Measurements from ENCODE around the gene RNASE13.

The RNASE13 gene, protein sequence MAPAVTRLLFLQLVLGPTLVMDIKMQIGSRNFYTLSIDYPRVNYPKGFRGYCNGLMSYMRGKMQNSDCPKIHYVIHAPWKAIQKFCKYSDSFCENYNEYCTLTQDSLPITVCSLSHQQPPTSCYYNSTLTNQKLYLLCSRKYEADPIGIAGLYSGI

DNA sequence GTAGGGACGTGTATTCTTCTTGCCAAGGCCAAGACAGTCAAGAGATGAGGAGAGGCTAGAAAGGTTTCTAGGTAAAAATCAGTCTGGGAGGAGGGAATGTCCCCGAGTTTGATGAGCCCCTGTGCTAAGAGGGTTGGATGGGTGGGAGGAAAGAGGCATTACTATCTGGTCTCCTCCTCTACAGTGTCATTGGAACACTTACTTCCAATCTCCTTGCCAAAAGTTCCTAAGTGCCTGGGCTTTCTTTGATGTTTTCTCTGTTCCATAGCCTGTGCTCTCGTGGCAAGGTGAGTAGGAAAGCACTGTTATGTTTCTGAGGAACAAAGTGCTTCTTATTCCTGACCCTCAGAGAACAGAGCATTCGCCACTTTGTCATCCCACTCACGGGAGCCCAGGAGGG is at the start of gene RNASE13:
RNASE13 (minus strand) TSS at position 101 of the 400 bp plus-strand sequence. CDS start 519 bp downstream, outside the sequence.
- in situ Hi-C loops (cut with MboI; ENCODE audit: low sequenced_read_pairs) = no loop called here

- in situ Hi-C loops (cut with MboI; ENCODE audit: low sequenced_read_pairs) = no loop called here
These were observed 49.8 kb upstream of the RNASE13 start for GRCh38 chr14:21084396-21084795.

DNA sequence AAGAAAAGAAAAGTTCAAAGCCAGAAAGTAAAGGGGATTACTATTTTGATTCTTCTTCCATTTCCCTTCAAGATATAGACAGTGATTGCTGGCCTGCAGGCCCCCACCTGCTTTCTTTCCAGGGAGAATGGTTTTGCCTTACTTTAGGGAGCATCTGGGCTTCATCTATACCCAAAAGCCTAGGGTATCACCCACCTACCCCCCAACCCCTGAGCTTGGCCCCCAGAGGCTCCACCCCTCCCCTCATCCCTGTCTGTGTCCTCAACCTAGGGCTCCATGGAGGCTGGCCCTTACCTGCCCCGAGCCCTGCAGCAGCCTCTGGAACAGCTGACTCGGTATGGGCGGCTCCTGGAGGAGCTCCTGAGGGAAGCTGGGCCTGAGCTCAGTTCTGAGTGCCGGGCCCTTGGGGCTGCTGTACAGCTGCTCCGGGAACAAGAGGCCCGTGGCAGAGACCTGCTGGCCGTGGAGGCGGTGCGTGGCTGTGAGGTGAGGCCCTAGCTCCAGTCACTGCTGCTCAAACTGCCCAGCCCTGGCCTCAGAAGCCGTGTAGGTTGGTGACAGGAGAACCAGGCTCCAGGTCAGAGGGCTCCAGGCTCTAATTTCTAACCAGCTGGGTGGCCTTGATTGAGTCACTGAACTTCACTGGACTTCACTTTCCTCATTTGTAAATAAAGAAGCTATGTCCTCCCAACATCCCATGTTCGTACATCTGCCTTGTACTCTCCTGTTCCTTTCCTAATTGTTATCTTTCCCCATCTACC is 49.1 kb upstream of the RNASE13 start:
- in situ Hi-C loops (cut with MboI; ENCODE audit: low sequenced_read_pairs) = no loop called here

- in situ Hi-C loops (cut with MboI; ENCODE audit: low sequenced_read_pairs) = no loop called here
These were observed 47.0 kb upstream of the RNASE13 start for GRCh38 chr14:21081521-21082142.

DNA sequence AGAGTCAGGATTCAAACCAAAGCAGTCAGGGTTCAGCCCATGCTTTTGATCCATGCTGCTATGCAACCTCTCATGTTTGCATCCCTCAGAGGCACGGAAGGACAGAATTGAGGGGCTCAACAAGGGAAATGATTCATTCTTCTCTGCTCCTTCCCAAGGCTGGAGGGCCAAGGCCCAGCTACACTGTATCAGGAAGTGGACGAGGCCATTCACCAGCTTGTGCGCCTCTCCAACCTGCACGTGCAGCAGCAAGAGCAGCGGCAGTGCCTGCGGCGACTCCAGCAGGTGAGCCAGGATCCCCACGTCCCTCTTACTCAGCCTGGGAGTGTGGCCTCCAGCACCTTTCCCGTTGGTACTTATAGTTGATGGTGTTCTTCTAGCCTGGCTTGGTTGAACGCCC is 44.1 kb upstream of the RNASE13 start:
- in situ Hi-C loops (cut with MboI; ENCODE audit: low sequenced_read_pairs) = no loop called here

DNA sequence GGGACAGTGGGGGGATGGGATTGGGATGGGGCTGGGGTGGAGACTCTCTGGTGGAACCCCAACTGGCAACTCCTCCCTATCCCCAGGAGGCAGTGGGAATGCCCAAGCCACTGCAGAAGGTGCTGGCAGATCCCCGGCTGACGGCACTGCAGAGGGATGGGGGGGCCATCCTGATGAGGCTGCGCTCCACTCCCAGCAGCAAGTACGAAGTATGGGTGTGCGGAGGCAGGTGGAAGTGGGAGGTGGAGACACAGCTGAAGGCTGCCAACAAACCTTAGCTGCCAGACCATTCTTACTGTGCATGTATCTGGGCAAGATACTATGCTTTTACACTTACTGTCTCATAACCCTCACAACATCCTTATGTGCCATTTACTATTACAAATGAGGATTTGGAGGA is 43.7 kb upstream of the RNASE13 start:
- in situ Hi-C loops (cut with MboI; ENCODE audit: low sequenced_read_pairs) = no loop called here

GRCh38 chr14:21077672-21078071 is 43.1 kb upstream of the RNASE13 start:
- in situ Hi-C loops (cut with MboI; ENCODE audit: low sequenced_read_pairs) = no loop called here

DNA sequence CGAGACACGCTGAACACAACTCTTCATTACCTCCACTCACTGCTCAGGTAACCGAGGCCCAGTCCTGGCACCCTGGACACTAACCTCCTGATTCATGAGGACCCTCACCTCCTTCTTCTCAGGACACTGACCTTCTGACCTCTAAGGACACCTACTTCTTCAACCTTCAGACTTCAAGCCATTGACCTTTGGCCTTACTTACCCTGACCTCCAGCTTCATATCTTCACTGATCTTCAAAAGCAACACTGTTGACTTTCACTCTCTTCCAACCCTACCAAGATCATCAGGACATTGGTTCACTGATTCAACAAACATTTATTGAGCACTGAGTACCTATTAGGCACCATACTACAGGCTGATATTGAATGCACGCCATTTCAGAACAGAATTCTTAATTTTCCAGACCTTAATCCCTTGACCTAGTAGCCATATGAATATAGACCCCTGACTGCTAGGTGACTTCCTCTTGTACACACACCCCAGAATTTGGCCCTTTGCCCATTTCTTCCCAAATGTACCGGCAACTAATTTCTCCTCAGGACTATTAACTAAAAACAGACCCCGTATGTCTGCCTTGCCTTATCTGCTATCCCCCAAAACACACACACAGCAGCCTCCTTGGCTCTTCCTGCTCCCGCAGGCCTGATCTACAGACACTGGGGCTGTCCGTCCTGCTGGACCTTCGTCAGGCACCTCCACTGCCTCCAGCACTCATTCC is 41.3 kb upstream of the RNASE13 start:
- in situ Hi-C loops (cut with MboI; ENCODE audit: low sequenced_read_pairs) = no loop called here

GRCh38 chr14:21074398-21075272 is 40.0 kb upstream of the RNASE13 start:
- in situ Hi-C loops (cut with MboI; ENCODE audit: low sequenced_read_pairs) = no loop called here

GRCh38 chr14:21073921-21074320 is 39.3 kb upstream of the RNASE13 start:
- in situ Hi-C loops (cut with MboI; ENCODE audit: low sequenced_read_pairs) = no loop called here

GRCh38 chr14:21072781-21073339 is 38.3 kb upstream of the RNASE13 start:
- in situ Hi-C loops (cut with MboI; ENCODE audit: low sequenced_read_pairs) = no loop called here

- in situ Hi-C loops (cut with MboI; ENCODE audit: low sequenced_read_pairs) = no loop called here
These were observed 37.4 kb upstream of the RNASE13 start for GRCh38 chr14:21072031-21072473.

GRCh38 chr14:21071225-21072030 is 36.8 kb upstream of the RNASE13 start:
- in situ Hi-C loops (cut with MboI; ENCODE audit: low sequenced_read_pairs) = no loop called here

DNA sequence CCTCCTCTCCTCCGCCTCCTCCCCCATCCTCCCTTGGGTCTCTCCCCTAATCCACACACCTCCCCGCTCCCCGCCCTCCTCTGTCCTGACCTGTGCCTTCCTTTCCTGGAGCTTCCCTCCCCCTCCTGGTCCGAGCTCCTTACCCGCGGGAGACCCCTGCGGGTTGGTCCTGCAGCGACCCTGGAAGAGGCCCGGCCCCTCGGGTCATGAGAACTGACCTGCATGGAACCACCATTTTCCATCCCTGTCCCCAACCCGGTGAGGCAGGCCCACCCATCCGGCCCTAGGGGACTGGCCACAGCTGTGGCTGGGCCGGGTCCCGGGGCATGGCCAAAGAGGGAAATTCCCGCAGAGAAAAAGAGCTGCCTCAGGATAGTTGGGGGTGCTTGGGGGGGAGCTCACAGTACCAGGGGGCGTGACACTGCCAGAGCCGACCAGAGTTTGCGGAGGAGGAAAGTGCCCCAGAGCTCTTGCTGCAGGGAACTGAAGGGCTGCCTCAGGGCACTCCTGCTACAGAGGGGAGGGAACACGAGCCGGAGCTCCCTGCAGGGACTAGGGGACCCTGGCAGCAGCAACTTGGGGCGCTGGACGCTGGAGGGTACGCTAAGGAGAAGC is 36.1 kb upstream of the RNASE13 start:
- in situ Hi-C loops (cut with MboI; ENCODE audit: low sequenced_read_pairs) = no loop called here

- in situ Hi-C loops (cut with MboI; ENCODE audit: low sequenced_read_pairs) = no loop called here
These were observed 35.5 kb upstream of the RNASE13 start, which contains the start of gene ARHGEF40 for GRCh38 chr14:21070083-21070609. TSS of gene ARHGEF40 (plus strand) at chr14:21070304. CDS start at chr14:21070397, 93 bp downstream.

- in situ Hi-C loops (cut with MboI; ENCODE audit: low sequenced_read_pairs) = no loop called here
These were observed 34.9 kb upstream of the RNASE13 start for GRCh38 chr14:21069388-21070082.

GRCh38 chr14:21068521-21069387 is 34.1 kb upstream of the RNASE13 start:
- in situ Hi-C loops (cut with MboI; ENCODE audit: low sequenced_read_pairs) = no loop called here
